BLaER1 treated with 17β-estradiol and CSF1 and Interleukin-3, amounts not matched to agents 10 nM and 100 nM (cell line): ENCODE measurements around the gene CHRND.

Source experiments
- H3K27ac ChIP-seq, 11 experiments: shearing (Covaris generic); formaldehyde crosslinking; 2 replicates each; pipeline ENCODE4 v1.8.1; 2022
- H3K27me3 ChIP-seq, 11 experiments: shearing (Covaris generic); formaldehyde crosslinking; 2 replicates each; pipeline ENCODE4 v1.8.1; 2022
- H3K36me3 ChIP-seq, 11 experiments: shearing (Covaris generic); formaldehyde crosslinking; 2 replicates each; pipeline ENCODE4 v1.8.1; 2022
- H3K4me1 ChIP-seq, 10 experiments: shearing (Covaris generic); formaldehyde crosslinking; 2 replicates each; pipeline ENCODE4 v1.8.1; 2022
- H3K4me2 ChIP-seq, 11 experiments: shearing (Covaris generic); formaldehyde crosslinking; 2 replicates each; pipeline ENCODE4 v1.8.1; 2022
- H3K4me3 ChIP-seq, 10 experiments: shearing (Covaris generic); formaldehyde crosslinking; 2 replicates each; pipeline ENCODE4 v1.8.1; 2022
- H3K9ac ChIP-seq, 11 experiments: shearing (Covaris generic); formaldehyde crosslinking; 2 replicates each; pipeline ENCODE4 v1.8.1; 2022
- H3K9me3 ChIP-seq, 11 experiments: shearing (Covaris generic); formaldehyde crosslinking; replicated peaks in 1 of 11; 2 replicates each; pipeline ENCODE4 v1.8.1; 2022
- H4K20me1 ChIP-seq, 11 experiments: shearing (Covaris generic); formaldehyde crosslinking; 2 replicates each; pipeline ENCODE4 v1.8.1; 2022
- Cebpa-rat ChIP-seq, 11 experiments: shearing (Covaris generic); IDR thresholded peaks; 2 replicates each; pipeline ENCODE4 v1.8.1; 2022

Gene CHRND

GRCh38 chr2:232518844-232519243, 7.1 kb upstream of the CHRND start:
- no peaks in the 10 kb centered on the region for H3K36me3 ChIP-seq
- no peak for TF ChIP-seq Cebpa-rat (IDR thresholded peaks at IDR 0.05)
- H3K4me3 ChIP-seq: no peak overlapping the region
- peaks cover 13 to 24% (median 21%) of the 10 kb centered on the region in 10 experiments; a peak in 19 of 20 replicates for H3K4me1 ChIP-seq
- H3K27me3 ChIP-seq: peaks cover 24 to 34% (median 29%) of the 10 kb centered on the region in 11 experiments
- H3K4me2 ChIP-seq: no peak overlapping the region
- no peaks in the 10 kb centered on the region for H3K9me3 ChIP-seq
- H3K9ac ChIP-seq: no peak overlapping the region
- H4K20me1 ChIP-seq: peaks cover 0 to 35% (median 14%) of the 10 kb centered on the region in 11 experiments; a peak in 19 of 22 replicates
- H3K27ac ChIP-seq: no peak overlapping the region

- no peaks in the 10 kb centered on the region for H3K9me3 ChIP-seq
- no peak within 1 kb of the TSS for H3K4me2 ChIP-seq
- H3K36me3 ChIP-seq: no peaks in the 10 kb centered on the region
- no peak within 1 kb of the TSS for H3K4me3 ChIP-seq
- no peak within 1 kb of the TSS for H3K9ac ChIP-seq
- H3K27me3 ChIP-seq: peaks cover 33 to 43% (median 38%) of the 10 kb centered on the region in 11 experiments
- no peak for TF ChIP-seq Cebpa-rat (IDR thresholded peaks at IDR 0.05)
- H3K4me1 ChIP-seq: peaks cover 21 to 33% (median 31%) of the 10 kb centered on the region in 10 experiments; a peak in 19 of 20 replicates
- H3K27ac ChIP-seq: no peak within 1 kb of the TSS
- H4K20me1 ChIP-seq: peaks cover 0 to 37% (median 15%) of the 10 kb centered on the region in 11 experiments; a peak in 19 of 22 replicates
These were observed 6.2 kb upstream of the CHRND start, which contains the start of gene PRSS56 for GRCh38 chr2:232519581-232520438. Gene PRSS56 (plus strand): TSS chr2:232520388. CDS start chr2:232520599, 211 bp downstream.

- Histone ChIP-seq H3K9me3 (no peaks in the 10 kb centered on the region), H3K4me3 (no peak overlapping the region), H4K20me1 (peaks cover 0 to 37% (median 15%) of the 10 kb centered on the region in 11 experiments; a peak in 19 of 22 replicates), H3K36me3 (no peaks in the 10 kb centered on the region), H3K9ac (no peak overlapping the region), H3K27ac (no peak overlapping the region), H3K4me1 (peaks cover 21 to 40% (median 37%) of the 10 kb centered on the region in 10 experiments; a peak in 19 of 20 replicates), H3K27me3 (peaks cover 33 to 47% (median 38%) of the 10 kb centered on the region in 11 experiments), H3K4me2 (no peak overlapping the region)
- no peak for TF ChIP-seq Cebpa-rat (IDR thresholded peaks at IDR 0.05)
These were observed 5.5 kb upstream of the CHRND start for GRCh38 chr2:232520489-232520888.

DNA sequence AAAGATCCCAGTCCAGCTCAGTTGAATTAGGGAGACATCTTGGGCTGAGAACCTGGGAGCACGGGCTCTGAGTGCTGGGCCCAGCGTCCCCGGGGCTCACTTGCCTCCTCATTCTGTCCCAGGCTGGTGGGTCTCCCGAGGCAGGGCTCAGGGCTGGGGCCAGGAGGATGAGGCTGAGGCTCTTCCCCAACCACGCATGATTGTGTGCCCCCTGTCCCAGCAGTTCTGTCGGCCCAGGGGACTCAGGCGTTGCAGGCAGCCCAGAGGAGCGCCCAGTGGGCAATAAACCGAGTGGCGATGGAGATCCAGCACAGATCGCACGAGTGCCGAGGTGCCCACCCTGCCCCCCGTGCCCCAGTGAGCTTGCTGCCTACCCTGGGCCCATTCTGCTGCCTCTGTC, 4.9 kb upstream of the CHRND start:
- Histone ChIP-seq H3K4me1 (peaks cover 21 to 43% (median 38%) of the 10 kb centered on the region in 10 experiments; a peak in 19 of 20 replicates), H4K20me1 (peaks cover 0 to 37% (median 15%) of the 10 kb centered on the region in 11 experiments; a peak in 19 of 22 replicates), H3K4me2 (peak overlapping the region in 2 of 11 experiments; percentile 97 to 100; a peak in 4 of 22 replicates), H3K27ac (no peak overlapping the region), H3K9ac (no peak overlapping the region), H3K27me3 (peaks cover 33 to 47% (median 38%) of the 10 kb centered on the region in 11 experiments), H3K36me3 (no peaks in the 10 kb centered on the region), H3K9me3 (no peaks in the 10 kb centered on the region), H3K4me3 (no peak overlapping the region)
- TF ChIP-seq Cebpa-rat (IDR thresholded peaks at IDR 0.05): no peak

GRCh38 chr2:232521959-232522622, 3.9 kb upstream of the CHRND start:
- Histone ChIP-seq H3K27ac (no peak overlapping the region), H3K27me3 (peaks cover 33 to 47% (median 38%) of the 10 kb centered on the region in 11 experiments), H4K20me1 (peaks cover 0 to 30% (median 15%) of the 10 kb centered on the region in 11 experiments; a peak in 19 of 22 replicates), H3K36me3 (no peaks in the 10 kb centered on the region), H3K4me2 (peak overlapping the region; percentile 87 to 100 (median 94)), H3K9ac (peak overlapping the region in 3 of 11 experiments; percentile 42 to 60 (median 43); a peak in 3 of 22 replicates), H3K4me3 (peak overlapping the region; percentile 46 to 66 (median 53)), H3K9me3 (no peaks in the 10 kb centered on the region), H3K4me1 (peaks cover 21 to 46% (median 38%) of the 10 kb centered on the region in 10 experiments; a peak in 19 of 20 replicates)
- TF ChIP-seq Cebpa-rat (IDR thresholded peaks at IDR 0.05): no peak

DNA sequence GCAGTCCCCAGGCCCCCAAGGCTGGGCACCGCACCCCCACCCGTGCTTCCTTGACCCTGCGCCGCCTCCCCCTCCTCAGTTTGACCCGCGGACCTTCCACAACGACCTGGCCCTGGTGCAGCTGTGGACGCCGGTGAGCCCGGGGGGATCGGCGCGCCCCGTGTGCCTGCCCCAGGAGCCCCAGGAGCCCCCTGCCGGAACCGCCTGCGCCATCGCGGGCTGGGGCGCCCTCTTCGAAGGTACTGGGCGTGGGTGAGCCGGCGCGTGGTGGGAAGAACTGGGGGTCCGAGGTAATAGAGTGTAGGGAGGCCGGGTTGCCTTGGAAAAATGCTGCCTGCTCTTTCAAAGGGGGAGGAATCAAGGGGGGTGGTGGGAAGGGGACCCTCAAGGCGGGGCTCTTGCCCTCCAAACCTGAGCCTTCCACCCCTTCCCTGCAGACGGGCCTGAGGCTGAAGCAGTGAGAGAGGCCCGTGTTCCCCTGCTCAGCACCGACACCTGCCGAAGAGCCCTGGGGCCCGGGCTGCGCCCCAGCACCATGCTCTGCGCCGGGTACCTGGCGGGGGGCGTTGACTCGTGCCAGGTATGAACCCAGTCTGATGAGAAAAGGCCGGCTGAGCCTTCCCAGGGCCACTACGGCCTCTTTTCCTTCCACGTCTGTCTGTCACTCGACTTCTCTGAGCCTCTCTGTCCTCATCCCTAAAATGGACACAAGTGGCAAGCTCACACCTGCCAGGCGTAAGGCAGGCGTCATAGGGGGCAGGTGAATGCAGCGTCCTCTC, 3.1 kb upstream of the CHRND start:
- H3K9me3 ChIP-seq: no peaks in the 10 kb centered on the region
- peaks cover 33 to 47% (median 38%) of the 10 kb centered on the region in 11 experiments for H3K27me3 ChIP-seq
- peak overlapping the region in 3 of 11 experiments; percentile 42 to 60 (median 43); a peak in 2 of 22 replicates for H3K9ac ChIP-seq
- peak overlapping the region; percentile 90 to 100 (median 97) for H3K4me2 ChIP-seq
- H4K20me1 ChIP-seq: peaks cover 0 to 30% (median 15%) of the 10 kb centered on the region in 11 experiments; a peak in 19 of 22 replicates
- TF ChIP-seq Cebpa-rat (IDR thresholded peaks at IDR 0.05): no peak
- no peaks in the 10 kb centered on the region for H3K36me3 ChIP-seq
- H3K27ac ChIP-seq: no peak overlapping the region
- H3K4me1 ChIP-seq: peaks cover 21 to 49% (median 41%) of the 10 kb centered on the region in 10 experiments; a peak in 19 of 20 replicates
- peak overlapping the region; percentile 46 to 69 (median 60) for H3K4me3 ChIP-seq

DNA sequence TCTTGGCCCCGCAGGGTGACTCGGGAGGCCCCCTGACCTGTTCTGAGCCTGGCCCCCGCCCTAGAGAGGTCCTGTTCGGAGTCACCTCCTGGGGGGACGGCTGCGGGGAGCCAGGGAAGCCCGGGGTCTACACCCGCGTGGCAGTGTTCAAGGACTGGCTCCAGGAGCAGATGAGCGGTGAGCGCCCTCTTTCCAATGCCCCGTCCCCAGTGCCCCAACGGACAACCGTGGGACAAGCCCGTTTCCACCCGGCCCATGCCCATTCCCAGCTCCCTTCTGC, 2.6 kb upstream of the CHRND start:
- H3K4me1 ChIP-seq: peaks cover 24 to 54% (median 46%) of the 10 kb centered on the region in 10 experiments
- peak overlapping the region; percentile 51 to 69 (median 60) for H3K4me3 ChIP-seq
- peak overlapping the region in 4 of 11 experiments; percentile 49 to 68 (median 50); a peak in 5 of 22 replicates for H3K9ac ChIP-seq
- H4K20me1 ChIP-seq: peaks cover 0 to 30% (median 15%) of the 10 kb centered on the region in 11 experiments; a peak in 19 of 22 replicates
- no peaks in the 10 kb centered on the region for H3K9me3 ChIP-seq
- no peak for TF ChIP-seq Cebpa-rat (IDR thresholded peaks at IDR 0.05)
- peaks cover 33 to 47% (median 38%) of the 10 kb centered on the region in 11 experiments for H3K27me3 ChIP-seq
- H3K27ac ChIP-seq: no peak overlapping the region
- peak overlapping the region; percentile 90 to 100 (median 97) for H3K4me2 ChIP-seq
- H3K36me3 ChIP-seq: no peaks in the 10 kb centered on the region
